ENCODE results near the gene SCGB1C1.

Gene SCGB1C1

GRCh38 chr11:204587-205109 lies 11.8 kb downstream of the SCGB1C1 start:
- FAIRE-seq (no peak), DNase-seq (ENCODE audit: extremely low spot score, insufficient read length, low read depth) (no peak)

DNA sequence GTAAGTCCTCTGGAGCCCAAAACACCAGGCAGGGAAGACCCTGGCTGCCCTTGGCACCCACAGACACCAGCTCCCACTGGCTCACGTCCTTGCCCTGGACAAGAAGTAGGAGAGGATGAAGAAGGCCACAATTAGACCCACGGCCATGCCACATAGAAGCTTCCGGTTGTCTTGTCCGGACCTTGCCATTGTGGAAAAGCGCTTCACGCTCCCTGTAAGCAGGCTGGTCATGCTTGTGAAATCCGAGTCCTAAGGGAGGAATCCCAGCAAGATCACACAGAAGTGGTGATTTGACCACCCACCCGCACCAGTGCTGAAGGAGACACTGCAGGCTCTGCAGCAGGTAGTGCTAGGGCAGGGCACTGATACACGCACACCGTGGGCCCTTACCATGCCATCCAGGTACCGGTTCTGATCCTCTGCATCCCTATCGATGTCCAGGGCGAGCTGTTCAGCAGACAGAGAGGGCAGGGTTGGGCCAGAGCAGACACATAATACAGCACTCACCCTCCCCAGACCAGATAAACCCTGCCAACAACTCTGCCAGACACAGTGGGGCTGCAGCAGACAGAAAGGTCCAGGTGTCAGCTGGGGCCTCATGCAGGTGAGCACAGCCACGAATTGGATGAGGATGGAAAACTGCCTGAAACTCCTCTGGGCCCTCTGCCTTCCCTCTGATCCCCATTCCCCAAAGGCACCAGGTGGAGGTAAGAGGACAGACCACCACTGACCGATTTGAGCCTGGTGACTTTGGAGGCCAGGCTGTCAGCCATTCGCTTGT lies 12.5 kb downstream of the SCGB1C1 start:
- DNase-seq (ENCODE audit: extremely low spot score, insufficient read length, low read depth), result no peak
- FAIRE-seq, result no peak

DNA sequence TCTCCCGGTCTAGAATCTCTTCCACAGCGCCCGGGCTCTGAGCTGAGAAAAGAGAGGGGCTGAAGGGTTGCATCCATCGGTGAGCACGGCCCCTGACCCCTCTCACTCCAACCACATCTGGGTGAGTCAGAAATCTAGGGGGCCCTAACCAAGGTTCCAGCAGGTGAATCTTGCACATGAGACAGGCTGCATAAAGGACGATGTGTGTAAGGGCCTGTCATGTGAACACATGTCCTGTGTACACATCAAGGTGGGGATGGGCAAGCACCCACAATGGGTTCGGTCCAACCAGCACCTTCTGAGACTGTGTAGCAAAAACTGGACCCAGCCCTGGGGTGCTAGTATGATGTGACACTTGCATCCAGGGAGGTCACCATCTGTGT lies 13.1 kb downstream of the SCGB1C1 start:
- no peak for DNase-seq (ENCODE audit: extremely low spot score, insufficient read length, low read depth)
- no peak for FAIRE-seq

- DNase-seq (ENCODE audit: extremely low spot score, insufficient read length, low read depth) (no peak), FAIRE-seq (peak; percentile 31)
These were observed 13.8 kb downstream of the SCGB1C1 start for GRCh38 chr11:206526-207207.

GRCh38 chr11:207208-207862 lies 14.5 kb downstream of the SCGB1C1 start, which contains the start of the genes BET1L and RIC8A:
TSS of gene BET1L (minus strand) at chr11:207399. CDS start at chr11:207321, 78 bp downstream.
TSS of gene RIC8A (plus strand) at chr11:207708. CDS start at chr11:208855, 1,147 bp downstream.
- FAIRE-seq (peak; percentile 99), DNase-seq (ENCODE audit: extremely low spot score, insufficient read length, low read depth) (peak; percentile 99)

GRCh38 chr11:207863-208180 lies 14.9 kb downstream of the SCGB1C1 start:
- FAIRE-seq (no peak), DNase-seq (ENCODE audit: extremely low spot score, insufficient read length, low read depth) (no peak)

DNA sequence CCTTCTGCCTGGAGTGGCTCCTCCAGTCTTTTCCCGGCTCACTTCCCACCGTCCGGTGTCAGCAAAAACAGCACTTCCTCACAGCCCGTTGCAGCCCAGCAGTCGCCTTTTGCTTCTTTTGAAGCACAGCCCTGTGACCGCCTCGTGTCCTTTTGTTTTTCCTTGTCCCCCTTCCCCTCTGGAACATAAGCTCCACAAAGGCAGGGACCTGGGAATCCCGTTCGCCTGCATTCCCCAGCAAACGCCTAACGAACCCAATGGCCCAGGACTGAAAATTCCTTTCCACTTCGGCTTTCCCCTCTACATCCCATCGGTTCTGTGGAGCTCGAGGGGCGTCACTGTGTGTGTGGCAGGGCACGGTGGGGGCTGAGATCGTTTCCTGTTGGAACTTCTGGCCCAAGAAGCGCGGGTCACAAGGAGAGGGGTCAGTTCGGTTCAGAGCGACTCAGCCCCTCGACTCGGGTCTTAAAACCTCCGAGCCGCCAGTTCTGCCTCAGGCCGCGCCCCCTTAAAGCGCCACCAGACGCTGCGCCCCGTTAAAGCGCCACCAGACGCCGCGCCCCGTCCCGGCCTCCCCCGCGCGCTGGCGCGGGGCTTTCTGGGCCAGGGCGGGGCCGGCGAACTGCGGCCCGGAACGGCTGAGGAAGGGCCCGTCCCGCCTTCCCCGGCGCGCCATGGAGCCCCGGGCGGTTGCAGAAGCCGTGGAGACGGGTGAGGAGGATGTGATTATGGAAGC lies 15.5 kb downstream of the SCGB1C1 start:
- peak; percentile 67 for FAIRE-seq

DNA sequence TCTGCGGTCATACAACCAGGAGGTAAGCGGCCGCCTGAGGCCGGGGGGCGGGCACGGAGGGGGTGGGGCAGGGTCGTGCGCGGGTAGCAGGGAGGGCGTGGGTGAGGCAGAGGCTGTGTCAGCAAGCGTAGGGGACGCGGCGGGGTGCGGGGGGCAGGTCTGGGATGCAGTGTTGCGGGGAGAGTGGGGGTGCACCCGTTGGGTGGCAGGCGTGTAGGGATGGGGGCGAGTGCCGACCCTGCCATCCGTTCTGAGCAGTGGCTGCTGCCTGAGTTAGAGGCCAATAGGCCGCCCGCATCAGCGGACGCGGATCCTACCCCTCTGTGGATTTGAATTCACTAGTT lies 16.0 kb downstream of the SCGB1C1 start:
- no peak for FAIRE-seq
- DNase-seq (ENCODE audit: extremely low spot score, insufficient read length, low read depth), result no peak

More for the DNA sequence above, 15.5 kb downstream of the SCGB1C1 start:
- DNase-seq (ENCODE audit: extremely low spot score, insufficient read length, low read depth), result peak; percentile 75

- no peak for DNase-seq (ENCODE audit: extremely low spot score, insufficient read length, low read depth)
- no peak for FAIRE-seq
These were observed 16.6 kb downstream of the SCGB1C1 start for GRCh38 chr11:209275-210121.

- DNase-seq (ENCODE audit: extremely low spot score, insufficient read length, low read depth) (no peak), FAIRE-seq (no peak)
These were observed 17.4 kb downstream of the SCGB1C1 start for GRCh38 chr11:210122-210802.

- DNase-seq (ENCODE audit: extremely low spot score, insufficient read length, low read depth) (no peak), FAIRE-seq (no peak)
These were observed 17.9 kb downstream of the SCGB1C1 start for GRCh38 chr11:210803-211180.

GRCh38 chr11:211295-211694 lies 18.4 kb downstream of the SCGB1C1 start:
- no peak for DNase-seq (ENCODE audit: extremely low spot score, insufficient read length, low read depth)
- no peak for FAIRE-seq

- DNase-seq (ENCODE audit: extremely low spot score, insufficient read length, low read depth) (no peak), FAIRE-seq (no peak)
These were observed 18.9 kb downstream of the SCGB1C1 start for GRCh38 chr11:211741-212140.

- no peak for FAIRE-seq
- DNase-seq (ENCODE audit: extremely low spot score, insufficient read length, low read depth), result no peak
These were observed 19.5 kb downstream of the SCGB1C1 start for GRCh38 chr11:212150-213100.

DNA sequence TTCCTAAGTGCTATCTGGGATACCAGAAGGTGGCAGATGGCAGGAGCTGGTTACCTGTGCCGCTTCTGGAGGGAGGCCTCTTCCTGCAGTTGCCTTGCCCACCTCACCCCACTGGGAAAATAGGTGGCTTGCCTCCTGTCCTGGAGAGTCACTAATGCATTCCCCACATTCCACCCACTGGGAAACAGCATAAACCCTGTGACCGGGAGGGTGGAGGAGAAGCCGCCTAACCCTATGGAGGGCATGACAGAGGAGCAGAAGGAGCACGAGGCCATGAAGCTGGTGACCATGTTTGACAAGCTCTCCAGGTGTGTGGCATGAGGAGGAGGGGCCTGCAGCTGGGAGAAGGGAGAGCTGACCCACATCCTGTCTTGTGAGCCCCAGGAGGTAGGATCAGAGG lies 20.2 kb downstream of the SCGB1C1 start:
- FAIRE-seq (no peak), DNase-seq (ENCODE audit: extremely low spot score, insufficient read length, low read depth) (no peak)

DNA sequence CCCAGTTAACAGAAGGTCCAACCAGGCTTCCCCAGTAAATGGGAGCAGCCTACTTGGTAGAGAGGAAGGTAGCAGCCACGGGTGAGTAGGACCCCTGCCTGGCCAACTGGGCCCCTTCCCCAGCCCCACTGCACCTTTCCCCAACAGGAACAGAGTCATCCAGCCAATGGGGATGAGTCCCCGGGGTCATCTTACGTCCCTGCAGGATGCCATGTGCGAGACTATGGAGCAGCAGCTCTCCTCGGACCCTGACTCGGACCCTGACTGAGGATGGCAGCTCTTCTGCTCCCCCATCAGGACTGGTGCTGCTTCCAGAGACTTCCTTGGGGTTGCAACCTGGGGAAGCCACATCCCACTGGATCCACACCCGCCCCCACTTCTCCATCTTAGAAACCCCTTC lies 21.2 kb downstream of the SCGB1C1 start:
- no peak for DNase-seq (ENCODE audit: extremely low spot score, insufficient read length, low read depth)
- no peak for FAIRE-seq

- DNase-seq (ENCODE audit: extremely low spot score, insufficient read length, low read depth) (no peak), FAIRE-seq (no peak)
These were observed 22.7 kb downstream of the SCGB1C1 start for GRCh38 chr11:215581-216037.

Data from GM18507 (cell line).